Measurements from ENCODE around the gene EIF3M.

DNA sequence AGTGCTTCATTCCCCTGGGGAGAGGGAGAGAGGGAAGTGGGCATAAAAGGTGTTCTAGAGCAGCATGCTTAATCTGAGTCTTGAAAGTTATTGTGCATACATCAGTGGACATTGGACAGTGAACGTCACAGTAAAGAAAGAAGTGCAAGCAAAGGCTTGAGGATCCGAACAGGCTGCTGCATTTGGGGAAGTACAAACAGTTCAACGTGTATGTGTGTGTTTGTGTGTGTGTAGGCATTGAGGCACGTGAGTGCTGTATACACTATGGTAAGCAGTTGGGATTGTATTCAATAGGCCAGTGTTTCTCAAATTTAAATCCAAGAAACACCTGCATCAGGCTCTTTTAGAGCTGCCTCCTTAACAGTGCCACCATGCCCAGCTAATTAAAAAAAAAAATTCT lies 10.4 kb upstream of the EIF3M start:
- TF ChIP-seq, protein P1, sequence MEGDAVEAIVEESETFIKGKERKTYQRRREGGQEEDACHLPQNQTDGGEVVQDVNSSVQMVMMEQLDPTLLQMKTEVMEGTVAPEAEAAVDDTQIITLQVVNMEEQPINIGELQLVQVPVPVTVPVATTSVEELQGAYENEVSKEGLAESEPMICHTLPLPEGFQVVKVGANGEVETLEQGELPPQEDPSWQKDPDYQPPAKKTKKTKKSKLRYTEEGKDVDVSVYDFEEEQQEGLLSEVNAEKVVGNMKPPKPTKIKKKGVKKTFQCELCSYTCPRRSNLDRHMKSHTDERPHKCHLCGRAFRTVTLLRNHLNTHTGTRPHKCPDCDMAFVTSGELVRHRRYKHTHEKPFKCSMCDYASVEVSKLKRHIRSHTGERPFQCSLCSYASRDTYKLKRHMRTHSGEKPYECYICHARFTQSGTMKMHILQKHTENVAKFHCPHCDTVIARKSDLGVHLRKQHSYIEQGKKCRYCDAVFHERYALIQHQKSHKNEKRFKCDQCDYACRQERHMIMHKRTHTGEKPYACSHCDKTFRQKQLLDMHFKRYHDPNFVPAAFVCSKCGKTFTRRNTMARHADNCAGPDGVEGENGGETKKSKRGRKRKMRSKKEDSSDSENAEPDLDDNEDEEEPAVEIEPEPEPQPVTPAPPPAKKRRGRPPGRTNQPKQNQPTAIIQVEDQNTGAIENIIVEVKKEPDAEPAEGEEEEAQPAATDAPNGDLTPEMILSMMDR (IDR thresholded peaks at IDR 0.05): no peak
- no peak for TF ChIP-seq POLR2A (IDR thresholded peaks at IDR 0.05)

Data from esophagus squamous epithelium (tissue), 4 donors.